Measurements from ENCODE around the gene KANSL1. TPM values are rescaled to one million over a fixed set of nuclear protein-coding genes. Genes with fewer than 3 reads are reported as not detected.

KANSL1 gene
- total and polyA plus RNA-seq, 2 experiments from 2014 or later = 37.3 to 84.3 TPM

GRCh38 chr17:45984368-45984767 lies 208.9 kb downstream of the KANSL1 start:
- Histone ChIP-seq H3K9me2 (replicated peaks; ENCODE audit: insufficient read depth) (no peaks in the 10 kb centered on the region), H3K4me2 (no peak overlapping the region), H2AFZ (no peak overlapping the region), H3K4me1 (ENCODE audit: insufficient read depth) (no peaks in the 10 kb centered on the region), H4K20me1 (ENCODE audit: insufficient read depth, poor library complexity, severe bottlenecking) (no peaks in the 10 kb centered on the region), H3K79me2 (no peaks in the 10 kb centered on the region), H3K9me3 (ENCODE audit: low read depth) (no peaks in the 10 kb centered on the region), H3K4me3 (no peak overlapping the region), H3K27me3 (no peaks in the 10 kb centered on the region), H3K36me3 (replicated peaks; ENCODE audit: insufficient read depth, low read depth) (no peaks in the 10 kb centered on the region), H3K27ac (no peak overlapping the region)
- TF ChIP-seq EZH2phosphoT487 (IDR thresholded peaks at IDR 0.05; ENCODE audit: low read depth, severe bottlenecking, unreplicated experiment) (no peak), CTCF (IDR thresholded peaks at IDR 0.05; ENCODE audit: poor library complexity) (no peak), EZH2 (IDR thresholded peaks at IDR 0.05; ENCODE audit: borderline replicate concordance) (no peak)
- DNase-seq (ENCODE audit: low spot score) = no peak
- 90% methylated on average over 5 of the region's 5 CpGs for WGBS (ENCODE audit: low lambda C conversion rate, missing lambda C conversion rate)

GRCh38 chr17:45983614-45984310 lies 209.5 kb downstream of the KANSL1 start:
- Histone ChIP-seq H3K79me2 (no peaks in the 10 kb centered on the region), H3K36me3 (replicated peaks; ENCODE audit: insufficient read depth, low read depth) (no peaks in the 10 kb centered on the region), H3K27ac (no peak overlapping the region), H3K9me2 (replicated peaks; ENCODE audit: insufficient read depth) (no peaks in the 10 kb centered on the region), H3K4me2 (no peak overlapping the region), H4K20me1 (ENCODE audit: insufficient read depth, poor library complexity, severe bottlenecking) (no peaks in the 10 kb centered on the region), H3K4me3 (no peak overlapping the region), H3K27me3 (no peaks in the 10 kb centered on the region), H3K9me3 (ENCODE audit: low read depth) (no peaks in the 10 kb centered on the region), H2AFZ (no peak overlapping the region), H3K4me1 (ENCODE audit: insufficient read depth) (no peaks in the 10 kb centered on the region)
- 82% methylated on average over 31 of the region's 31 CpGs for WGBS (ENCODE audit: low lambda C conversion rate, missing lambda C conversion rate)
- DNase-seq (ENCODE audit: low spot score) = no peak
- TF ChIP-seq EZH2 (IDR thresholded peaks at IDR 0.05; ENCODE audit: borderline replicate concordance) (no peak), EZH2phosphoT487 (IDR thresholded peaks at IDR 0.05; ENCODE audit: low read depth, severe bottlenecking, unreplicated experiment) (no peak), CTCF (IDR thresholded peaks at IDR 0.05; ENCODE audit: poor library complexity) (no peak)

- 92% methylated on average over 36 of the region's 41 CpGs for WGBS (ENCODE audit: low lambda C conversion rate, missing lambda C conversion rate)
- Histone ChIP-seq H3K4me3 (no peak overlapping the region), H3K9me3 (ENCODE audit: low read depth) (no peaks in the 10 kb centered on the region), H3K36me3 (replicated peaks; ENCODE audit: insufficient read depth, low read depth) (no peaks in the 10 kb centered on the region), H4K20me1 (ENCODE audit: insufficient read depth, poor library complexity, severe bottlenecking) (no peaks in the 10 kb centered on the region), H3K9me2 (replicated peaks; ENCODE audit: insufficient read depth) (no peaks in the 10 kb centered on the region), H3K4me1 (ENCODE audit: insufficient read depth) (no peaks in the 10 kb centered on the region), H3K27me3 (no peaks in the 10 kb centered on the region), H3K4me2 (no peak overlapping the region), H3K27ac (no peak overlapping the region), H2AFZ (no peak overlapping the region), H3K79me2 (no peaks in the 10 kb centered on the region)
- no peak for TF ChIP-seq EZH2phosphoT487 (IDR thresholded peaks at IDR 0.05; ENCODE audit: low read depth, severe bottlenecking, unreplicated experiment)
- TF ChIP-seq EZH2 (IDR thresholded peaks at IDR 0.05; ENCODE audit: borderline replicate concordance) = no peak
- TF ChIP-seq CTCF (IDR thresholded peaks at IDR 0.05; ENCODE audit: poor library complexity) = no peak
- DNase-seq (ENCODE audit: low spot score) = no peak
These were observed 210.2 kb downstream of the KANSL1 start for GRCh38 chr17:45982791-45983613.

Measured in hepatocyte (in vitro differentiated cells).